SK-N-MC (cell line): Measurements from ENCODE around the gene BIRC6.
"Not testable (repeated sequence)": the region's sequence is repeated elsewhere in the genome, so short reads cannot be mapped to it uniquely, and the experiment has no call there.

ENCODE experiments used
- DNase-seq: peaks from one replicate; pipeline ENCODE4 v3.0.0-alpha.2; 2011; ENCODE audit warnings: low read depth, low spot score
- H3K27ac ChIP-seq: fragments of 200-600 bp; sonication (generic); 2 replicates; pipeline ENCODE4 v1.5.1; 2016; ENCODE audit warnings: mixed run types
- H3K36me3 ChIP-seq: fragments of 200-600 bp; sonication (generic); 2 replicates; pipeline ENCODE4 v1.6.1; 2017; ENCODE audit warnings: antibody characterized with exemption, low read length, mixed read lengths; ENCODE audit not compliant: insufficient read depth
- H3K4me3 ChIP-seq: fragments of 200-600 bp; sonication (generic); 2 replicates; pipeline ENCODE4 v1.5.1; 2016
- H3K9ac ChIP-seq: fragments of 200-600 bp; sonication (generic); 2 replicates; pipeline ENCODE4 v1.8.0; 2017; ENCODE audit warnings: mixed run types, mixed read lengths; ENCODE audit not compliant: insufficient read length
- H3K9me3 ChIP-seq: fragments of 200-600 bp; sonication (generic); 2 replicates; pipeline ENCODE4 v1.6.1; 2017; ENCODE audit warnings: low read depth, mild to moderate bottlenecking, antibody characterized with exemption, low read length, moderate library complexity, mixed read lengths
- EZH2 ChIP-seq: fragments of 200-600 bp; sonication (generic); IDR thresholded peaks from one replicate; pipeline ENCODE4 v1.6.1; 2017; ENCODE audit warnings: antibody characterized with exemption
- FOXP2 ChIP-seq: optimal IDR thresholded peaks from 2 replicates; pipeline ENCODE3; 2011; ENCODE audit warnings: mild to moderate bottlenecking, moderate library complexity; ENCODE audit not compliant: insufficient read depth; ENCODE audit errors: extremely low read length, control extremely low read depth
- POLR2AphosphoS5 ChIP-seq: IDR thresholded peaks from 2 replicates; pipeline ENCODE4 v1.6.1; 2012; ENCODE audit warnings: mild to moderate bottlenecking, low read depth, low read length, borderline replicate concordance

Gene BIRC6

DNA sequence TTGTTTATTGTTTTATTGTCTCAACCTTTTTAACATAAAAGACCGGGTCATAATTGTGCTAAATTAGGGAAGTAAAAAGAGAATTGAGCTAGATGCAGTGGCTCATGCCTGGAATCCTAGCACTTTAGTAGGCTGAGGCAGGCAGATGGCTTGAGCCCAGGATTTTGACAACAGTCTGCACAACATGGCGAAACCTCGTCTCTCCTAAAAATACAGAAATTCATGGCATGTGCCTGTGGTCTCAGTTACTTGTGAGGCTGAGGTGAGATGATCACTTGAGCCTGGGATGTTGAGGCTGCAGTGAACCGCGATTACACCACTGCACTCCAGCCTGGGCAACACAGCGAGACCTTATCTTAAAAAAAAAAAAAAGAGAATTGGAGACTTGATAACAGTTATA lies 166.9 kb downstream of the BIRC6 start:
- no peak for DNase-seq
- TF ChIP-seq EZH2 (no peak), POLR2AphosphoS5 (no peak), FOXP2 (no peak)
- Histone ChIP-seq H3K9ac (no peak overlapping the region), H3K27ac (no peak overlapping the region), H3K9me3 (no peaks in the 10 kb centered on the region), H3K4me3 (no peak overlapping the region), H3K36me3 (peaks cover 58% of the 10 kb centered on the region)

DNA sequence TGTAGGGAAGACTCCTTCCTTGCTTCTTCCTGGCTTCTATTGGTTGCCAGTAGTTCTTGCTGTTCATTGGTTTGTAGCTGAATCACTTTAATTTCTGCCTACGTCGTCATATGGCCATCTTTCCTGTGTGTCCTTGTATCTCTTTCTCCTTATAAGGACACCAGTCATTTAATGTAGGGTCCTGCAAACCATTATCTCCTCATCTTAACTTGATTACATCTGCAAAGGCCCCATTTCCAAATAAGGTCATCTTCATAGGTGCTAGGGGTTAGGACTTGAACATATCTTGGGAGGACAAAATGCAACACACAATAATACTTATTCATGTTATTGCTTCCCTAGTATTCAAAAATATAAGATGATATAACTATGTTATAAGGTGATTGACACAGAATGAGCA lies 175.5 kb downstream of the BIRC6 start:
- H3K27ac ChIP-seq = no peak overlapping the region
- no peak overlapping the region for H3K9ac ChIP-seq
- no peak for TF ChIP-seq EZH2
- TF ChIP-seq FOXP2 = no peak
- TF ChIP-seq POLR2AphosphoS5 = no peak
- no peaks in the 10 kb centered on the region for H3K9me3 ChIP-seq
- no peak for DNase-seq
- peaks cover 46% of the 10 kb centered on the region for H3K36me3 ChIP-seq
- H3K4me3 ChIP-seq = no peak overlapping the region

- Histone ChIP-seq H3K27ac (no peak overlapping the region), H3K4me3 (no peak overlapping the region), H3K36me3 (peaks cover 40% of the 10 kb centered on the region), H3K9ac (no peak overlapping the region), H3K9me3 (no peaks in the 10 kb centered on the region)
- TF ChIP-seq EZH2 = no peak
- no peak for TF ChIP-seq FOXP2
- no peak for TF ChIP-seq POLR2AphosphoS5
- DNase-seq = no peak
Observed at GRCh38 chr2:32532961-32533360, 176.1 kb downstream of the BIRC6 start.

DNA sequence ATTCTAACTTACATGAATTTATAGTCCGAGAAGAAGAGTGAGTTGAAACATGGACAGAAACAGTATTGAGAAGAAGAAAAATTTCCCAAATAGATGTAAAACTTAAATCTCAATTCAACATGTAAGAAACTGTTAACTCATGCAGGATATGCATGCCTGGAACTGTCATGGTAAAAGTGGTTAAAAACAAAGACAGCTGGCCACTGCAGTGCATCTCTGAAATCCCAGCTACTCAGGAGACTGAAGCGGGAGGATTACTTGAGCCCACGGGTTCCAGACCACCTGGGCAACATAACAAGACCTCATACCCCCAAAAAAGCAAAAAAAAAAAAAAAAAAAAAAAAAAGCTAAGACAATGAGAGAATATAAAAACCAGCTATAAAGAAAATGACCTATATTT lies 178.0 kb downstream of the BIRC6 start:
- H3K9ac ChIP-seq = no peak overlapping the region
- no peaks in the 10 kb centered on the region for H3K9me3 ChIP-seq
- peaks cover 31% of the 10 kb centered on the region for H3K36me3 ChIP-seq
- no peak overlapping the region for H3K27ac ChIP-seq
- TF ChIP-seq FOXP2 (no peak), EZH2 (no peak), POLR2AphosphoS5 (no peak)
- no peak overlapping the region for H3K4me3 ChIP-seq
- no peak for DNase-seq

- Histone ChIP-seq H3K36me3 (peaks cover 11% of the 10 kb centered on the region), H3K27ac (no peak overlapping the region), H3K9ac (no peak overlapping the region), H3K4me3 (no peak overlapping the region), H3K9me3 (no peaks in the 10 kb centered on the region)
- TF ChIP-seq POLR2AphosphoS5 = no peak
- TF ChIP-seq FOXP2 = no peak
- TF ChIP-seq EZH2 = no peak
- no peak for DNase-seq
Observed at GRCh38 chr2:32538735-32539134, 181.9 kb downstream of the BIRC6 start.

- H3K9me3 ChIP-seq, H3K4me3 ChIP-seq, H3K27ac ChIP-seq, DNase-seq, H3K9ac ChIP-seq, H3K36me3 ChIP-seq: not testable (repeated sequence)
Observed at GRCh38 chr2:32552483-32552882, 195.7 kb downstream of the BIRC6 start.

DNA sequence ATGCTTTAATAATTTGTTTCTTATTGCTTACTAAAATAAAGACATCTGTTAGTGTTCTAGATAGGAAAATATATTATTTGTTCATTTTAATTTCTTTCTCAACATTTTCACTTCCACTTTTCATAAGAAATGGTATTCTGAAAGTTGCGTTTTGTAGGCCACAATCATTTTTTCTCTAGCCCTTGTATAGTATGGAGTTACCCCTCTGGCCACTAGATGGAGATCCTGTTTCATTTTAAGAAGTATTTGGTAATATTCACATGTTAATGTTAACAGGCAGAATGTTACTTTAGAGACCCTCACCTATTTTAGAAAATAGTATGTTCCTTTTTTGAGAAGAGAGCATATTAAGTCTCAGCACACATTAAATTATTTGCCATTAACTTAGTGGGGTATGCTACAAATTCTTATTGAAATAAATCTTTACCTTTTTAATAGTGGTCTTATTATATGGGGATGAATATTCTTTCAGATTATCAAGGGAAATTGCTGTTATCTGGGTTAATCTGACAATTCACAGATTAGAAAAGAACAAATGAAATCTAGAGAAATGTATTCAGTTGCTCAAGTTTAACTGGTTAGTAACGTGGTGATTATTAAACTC lies 197.1 kb downstream of the BIRC6 start:
- peak; percentile 53 for DNase-seq
- H3K27ac ChIP-seq = peak overlapping the region; percentile 11; the same call in 1 of the 2 replicates
- no peaks in the 10 kb centered on the region for H3K9me3 ChIP-seq
- TF ChIP-seq POLR2AphosphoS5 (no peak), FOXP2 (no peak), EZH2 (no peak)
- no peak overlapping the region for H3K4me3 ChIP-seq
- H3K9ac ChIP-seq = no peak overlapping the region
- H3K36me3 ChIP-seq = peaks cover 4% of the 10 kb centered on the region; the same call in 1 of the 2 replicates

- TF ChIP-seq EZH2 = no peak
- TF ChIP-seq POLR2AphosphoS5 = no peak
- TF ChIP-seq FOXP2 = no peak
- Histone ChIP-seq H3K36me3 (peaks cover 12% of the 10 kb centered on the region; the same call in 1 of the 2 replicates), H3K27ac (peak overlapping the region; percentile 84)
Observed at GRCh38 chr2:32558492-32558891, 201.7 kb downstream of the BIRC6 start.

GRCh38 chr2:32559136-32559535 lies 202.3 kb downstream of the BIRC6 start:
- TF ChIP-seq EZH2 (no peak), POLR2AphosphoS5 (no peak), FOXP2 (no peak)
- Histone ChIP-seq H3K4me3 (peak overlapping the region; percentile 23; the same call in 1 of the 2 replicates), H3K27ac (peak overlapping the region; percentile 84), H3K9ac (peak overlapping the region; percentile 50), H3K9me3 (no peaks in the 10 kb centered on the region), H3K36me3 (peaks cover 12% of the 10 kb centered on the region; the same call in 1 of the 2 replicates)
- DNase-seq = peak; percentile 22

More at GRCh38 chr2:32558492-32558891, 201.7 kb downstream of the BIRC6 start:
- no peak overlapping the region for H3K4me3 ChIP-seq
- H3K9me3 ChIP-seq = no peaks in the 10 kb centered on the region
- H3K9ac ChIP-seq = peak overlapping the region; percentile 50
- no peak for DNase-seq
